HG03064 (cell line): ENCODE measurements around the gene NR1H3.
"Not testable (repeated sequence)": the region's sequence is repeated elsewhere in the genome, so short reads cannot be mapped to it uniquely, and the experiment has no call there.

Source experiments
- ATAC-seq: cut with Tn5 transposase; IDR thresholded peaks from one replicate; pipeline ENCODE4 v1.9.1; 2021; ENCODE audit warnings: low read depth; ENCODE audit not compliant: unreplicated experiment

Gene NR1H3

GRCh38 chr11:47299078-47299477 is 41.3 kb downstream of the NR1H3 start:
- ATAC-seq = no peak

- no peak for ATAC-seq
Measured at GRCh38 chr11:47302853-47303252, 45.1 kb downstream of the NR1H3 start.

GRCh38 chr11:47305734-47306483 is 48.1 kb downstream of the NR1H3 start:
- no peak for ATAC-seq

GRCh38 chr11:47306484-47306844 is 48.7 kb downstream of the NR1H3 start:
- ATAC-seq = no peak

GRCh38 chr11:47308050-47308823 is 50.4 kb downstream of the NR1H3 start:
- no peak for ATAC-seq

DNA sequence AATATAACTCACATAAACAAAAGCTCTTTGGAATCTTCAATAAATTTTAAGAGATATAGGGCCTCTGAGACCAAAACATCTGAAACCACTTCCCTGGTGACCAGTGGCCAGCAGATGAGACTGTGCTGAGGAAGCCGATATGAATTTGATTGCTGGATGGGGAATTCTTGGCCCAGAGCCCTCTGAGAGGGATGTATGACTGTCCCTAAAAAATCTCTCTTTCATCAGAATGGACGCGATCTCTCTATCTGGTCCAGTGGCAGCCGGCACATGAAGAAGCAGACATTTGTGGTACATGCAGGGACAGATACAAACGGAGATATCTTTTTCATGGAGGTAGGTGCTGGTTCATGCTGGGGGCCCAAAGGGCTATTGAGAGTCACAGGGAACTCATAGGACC is 57.2 kb downstream of the NR1H3 start:
- ATAC-seq = no peak

GRCh38 chr11:47316501-47316900 is 58.7 kb downstream of the NR1H3 start:
- ATAC-seq = not testable (repeated sequence)

- ATAC-seq = peak; percentile 89
Measured at GRCh38 chr11:47317064-47317828, 59.5 kb downstream of the NR1H3 start.

DNA sequence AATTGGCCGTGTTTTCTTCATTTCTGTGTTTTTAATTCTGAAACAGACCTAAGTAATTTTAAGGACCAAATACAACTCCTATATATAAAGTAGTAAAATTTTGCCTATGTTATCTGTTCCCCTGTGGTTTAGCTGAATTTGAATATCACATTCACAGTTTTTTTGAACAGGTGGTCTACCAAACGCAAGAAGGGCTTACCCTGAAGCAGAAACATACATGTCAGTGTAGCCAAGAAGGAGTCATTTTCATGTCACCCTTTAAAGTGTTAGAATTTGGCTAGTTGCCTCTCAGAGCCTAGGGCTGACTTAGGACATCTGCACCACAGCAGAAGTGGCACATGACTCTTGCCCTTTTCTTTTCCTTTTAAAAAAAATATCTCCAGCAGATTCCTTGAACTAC is 60.4 kb downstream of the NR1H3 start:
- no peak for ATAC-seq
